D341Med (cell line): ENCODE measurements around the gene SLC24A2.
A peak's percentile ranks its signal among the peaks of the same experiment; 100 is the strongest.

Source experiments
- DNase-seq: peaks from one replicate; pipeline ENCODE4 v3.0.0; 2012; ENCODE audit warnings: low spot score

Gene SLC24A2

GRCh38 chr9:19757745-19758144 lies 31.1 kb downstream of the SLC24A2 start:
- no peak for DNase-seq

GRCh38 chr9:19754921-19755320 lies 33.9 kb downstream of the SLC24A2 start:
- peak; percentile 69 for DNase-seq

GRCh38 chr9:19748278-19749126 lies 40.3 kb downstream of the SLC24A2 start:
- no peak for DNase-seq

- DNase-seq: no peak
Measured at GRCh38 chr9:19746223-19746622, 42.6 kb downstream of the SLC24A2 start.

- no peak for DNase-seq
Measured at GRCh38 chr9:19741178-19741577, 47.7 kb downstream of the SLC24A2 start.
